Gastrocnemius medialis (tissue), 4 donors: ENCODE data around the gene GPRC5A. TPM values are rescaled to one million over a fixed set of nuclear protein-coding genes. Genes with fewer than 3 reads are reported as not detected.

Experiments
- ATAC-seq, 2 donors: fragments of 150-250 bp; one replicate each; pipeline ENCODE4 v1.9.1; 2016
- DNase-seq, 2 donors: peaks; one replicate each; pipeline ENCODE4 v3.0.0-alpha.2; 2019
- H3K27ac ChIP-seq, 4 donors: fragments of 200-600 bp; sonication (generic); 1 replicate in 1 of 4; 2 replicates in 3 of 4; pipeline ENCODE4 v1.5.1; 2016 to 2018; ENCODE audit warnings: mild to moderate bottlenecking in 2 of 4, moderate library complexity in 1 of 4
- H3K27me3 ChIP-seq, 3 donors: fragments of 200-600 bp; sonication (generic) in 2 of 3; 1 replicate in 1 of 3; 2 replicates in 2 of 3; pipeline versions ENCODE4 v1.5.1 to v1.6.0; 2016 to 2019; ENCODE audit warnings: mild to moderate bottlenecking in 1 of 3, moderate library complexity in 1 of 3
- H3K36me3 ChIP-seq, 2 donors: fragments of 200-600 bp; sonication (generic) in 1 of 2; one replicate each; pipeline ENCODE4 v1.5.1; 2017 to 2018
- H3K4me1 ChIP-seq, 2 donors: fragments of 200-600 bp; sonication (generic) in 1 of 2; one replicate each; pipeline ENCODE4 v1.5.1; 2016 to 2017; ENCODE audit warnings: mild to moderate bottlenecking in 2 of 2
- H3K4me3 ChIP-seq, 4 donors: fragments of 200-600 bp; sonication (generic) in 3 of 4; 1 replicate in 1 of 4; 2 replicates in 3 of 4; pipeline ENCODE4 v1.5.1; 2016 to 2019; ENCODE audit warnings: mild to moderate bottlenecking in 2 of 4
- H3K9me3 ChIP-seq, 3 donors: fragments of 200-600 bp; sonication (generic) in 2 of 3; 1 replicate in 1 of 3; 2 replicates in 2 of 3; pipeline ENCODE4 v1.5.1; 2016 to 2019
- POLR2A ChIP-seq, 2 donors: fragments of 450-650 bp; IDR thresholded peaks; one replicate each; pipeline ENCODE4 v1.6.1; 2017; ENCODE audit warnings: antibody characterized with exemption in 2 of 2, mild to moderate bottlenecking in 2 of 2, moderate library complexity in 2 of 2
- in situ Hi-C, 4 donors: fragments of 200-750 bp; cut with MboI; loops; one replicate each; pipeline versions ENCODE4 v1.15.0 to v1.8.0; 2017; ENCODE audit warnings: low sequenced_read_pairs in 4 of 4
- intact Hi-C: fragments of 100-400 bp; cut with DNase I; formaldehyde crosslinking; loops from one replicate; pipeline ENCODE4 v1.15.1; 2023; ENCODE audit warnings: low total_unique reads
- total RNA-seq, 4 donors: library from RNA; depleted of rRNA; stranded (reverse); fragments of >200 nt; gene quantifications; one replicate each; pipeline versions ENCODE4 v1.1.0 to v1.2.3, GENCODE V29; 2016
- TF ChIP-seq, protein P1 (sequence below), 5 experiments: fragments of 450-650 bp in 3 of 5; fragments of 200-600 bp in 2 of 5; sonication (generic) in 2 of 5; IDR thresholded peaks in 4 of 5; conservative IDR thresholded peaks in 1 of 5; 1 replicate in 4 of 5; 2 replicates in 1 of 5; pipeline ENCODE4 v1.5.1; 2016 to 2019; ENCODE audit warnings: antibody characterized with exemption in 5 of 5, mild to moderate bottlenecking in 3 of 5, moderate library complexity in 3 of 5

GPRC5A gene
- total RNA-seq, 4 donors from 2014 or later: 0.23 to 5.8 (median 0.52) TPM

DNA sequence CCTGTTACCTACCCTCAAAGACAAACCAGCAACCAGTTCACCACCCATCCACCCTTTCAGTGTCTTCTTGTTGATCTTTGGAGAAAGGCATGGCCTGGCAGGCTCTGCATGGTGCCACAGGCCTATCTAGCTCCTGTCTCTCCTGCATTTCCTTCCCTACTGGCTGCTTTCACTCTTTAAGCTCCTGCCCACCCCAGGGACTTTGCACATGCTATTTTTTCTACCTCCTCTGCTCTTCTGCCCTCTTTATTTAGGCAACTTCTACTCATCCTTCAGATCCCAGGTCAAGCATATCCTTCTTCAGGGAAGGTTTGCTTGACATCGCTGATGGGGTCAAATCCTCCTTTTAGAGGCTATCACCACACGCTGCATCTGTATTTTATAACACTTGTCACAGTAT, 27.1 kb upstream of the GPRC5A start:
- no peaks in the 10 kb centered on the region for H3K4me1 ChIP-seq
- no peaks in the 10 kb centered on the region for H3K9me3 ChIP-seq
- H3K27ac ChIP-seq: no peak overlapping the region
- ATAC-seq (no peak), DNase-seq (no peak)
- in situ Hi-C loops: no loop called here
- H3K27me3 ChIP-seq: no peaks in the 10 kb centered on the region
- no peaks in the 10 kb centered on the region for H3K36me3 ChIP-seq
- intact Hi-C loops: no loop called here
- no peak overlapping the region for H3K4me3 ChIP-seq
- no peak for TF ChIP-seq POLR2A (IDR thresholded peaks at IDR 0.05)
- TF ChIP-seq, protein P1, sequence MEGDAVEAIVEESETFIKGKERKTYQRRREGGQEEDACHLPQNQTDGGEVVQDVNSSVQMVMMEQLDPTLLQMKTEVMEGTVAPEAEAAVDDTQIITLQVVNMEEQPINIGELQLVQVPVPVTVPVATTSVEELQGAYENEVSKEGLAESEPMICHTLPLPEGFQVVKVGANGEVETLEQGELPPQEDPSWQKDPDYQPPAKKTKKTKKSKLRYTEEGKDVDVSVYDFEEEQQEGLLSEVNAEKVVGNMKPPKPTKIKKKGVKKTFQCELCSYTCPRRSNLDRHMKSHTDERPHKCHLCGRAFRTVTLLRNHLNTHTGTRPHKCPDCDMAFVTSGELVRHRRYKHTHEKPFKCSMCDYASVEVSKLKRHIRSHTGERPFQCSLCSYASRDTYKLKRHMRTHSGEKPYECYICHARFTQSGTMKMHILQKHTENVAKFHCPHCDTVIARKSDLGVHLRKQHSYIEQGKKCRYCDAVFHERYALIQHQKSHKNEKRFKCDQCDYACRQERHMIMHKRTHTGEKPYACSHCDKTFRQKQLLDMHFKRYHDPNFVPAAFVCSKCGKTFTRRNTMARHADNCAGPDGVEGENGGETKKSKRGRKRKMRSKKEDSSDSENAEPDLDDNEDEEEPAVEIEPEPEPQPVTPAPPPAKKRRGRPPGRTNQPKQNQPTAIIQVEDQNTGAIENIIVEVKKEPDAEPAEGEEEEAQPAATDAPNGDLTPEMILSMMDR (IDR thresholded peaks at IDR 0.05 in 4 of 5, conservative IDR thresholded peaks at IDR 0.05 in 1 of 5): no peak

- in situ Hi-C loops (no loop called here), intact Hi-C loops (no loop called here)
- Histone ChIP-seq H3K36me3 (no peaks in the 10 kb centered on the region), H3K27me3 (no peaks in the 10 kb centered on the region), H3K4me1 (no peaks in the 10 kb centered on the region), H3K27ac (no peak overlapping the region), H3K9me3 (no peaks in the 10 kb centered on the region), H3K4me3 (no peak overlapping the region)
- DNase-seq (no peak), ATAC-seq (no peak)
- no peak for TF ChIP-seq POLR2A (IDR thresholded peaks at IDR 0.05)
- TF ChIP-seq, protein P1 (IDR thresholded peaks at IDR 0.05 in 4 of 5, conservative IDR thresholded peaks at IDR 0.05 in 1 of 5): no peak
Observed at GRCh38 chr12:12868477-12869235, 22.7 kb upstream of the GPRC5A start.

DNA sequence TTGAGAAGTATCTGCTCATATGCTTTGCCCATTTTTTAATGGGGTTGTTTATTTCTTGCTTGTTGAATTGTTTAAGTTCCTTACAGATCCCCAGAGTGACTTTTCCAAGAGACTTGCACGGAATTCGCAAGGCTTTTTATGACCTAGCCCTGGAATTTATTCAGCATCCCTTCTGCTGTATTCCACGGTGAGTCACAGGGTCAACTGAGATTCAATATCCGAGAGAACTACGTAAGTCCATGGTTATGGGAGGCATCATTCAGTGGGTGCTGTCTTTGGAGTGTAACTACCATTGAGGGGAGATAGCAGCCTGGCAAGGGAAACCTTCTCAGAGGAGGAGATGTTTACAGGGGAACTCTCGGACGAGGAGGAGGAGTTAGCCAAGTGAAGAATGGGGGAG, 20.9 kb upstream of the GPRC5A start:
- TF ChIP-seq, protein P1 (IDR thresholded peaks at IDR 0.05 in 4 of 5, conservative IDR thresholded peaks at IDR 0.05 in 1 of 5): no peak
- no peak for TF ChIP-seq POLR2A (IDR thresholded peaks at IDR 0.05)
- DNase-seq (no peak), ATAC-seq (no peak)

GRCh38 chr12:12871587-12872138, 19.7 kb upstream of the GPRC5A start:
- H3K4me1 ChIP-seq: no peaks in the 10 kb centered on the region
- H3K4me3 ChIP-seq: no peak overlapping the region
- intact Hi-C loops (no loop called here), in situ Hi-C loops (no loop called here)
- no peak for DNase-seq
- TF ChIP-seq, protein P1 (IDR thresholded peaks at IDR 0.05 in 4 of 5, conservative IDR thresholded peaks at IDR 0.05 in 1 of 5): no peak
- TF ChIP-seq POLR2A (IDR thresholded peaks at IDR 0.05): no peak
- H3K9me3 ChIP-seq: no peaks in the 10 kb centered on the region
- no peaks in the 10 kb centered on the region for H3K27me3 ChIP-seq
- no peaks in the 10 kb centered on the region for H3K36me3 ChIP-seq
- no peak overlapping the region for H3K27ac ChIP-seq
- ATAC-seq: no peak

More for the DNA sequence above, 20.9 kb upstream of the GPRC5A start:
- in situ Hi-C loops (no loop called here), intact Hi-C loops (no loop called here)
- Histone ChIP-seq H3K27ac (no peak overlapping the region), H3K4me3 (no peak overlapping the region), H3K27me3 (no peaks in the 10 kb centered on the region), H3K4me1 (no peaks in the 10 kb centered on the region), H3K36me3 (no peaks in the 10 kb centered on the region), H3K9me3 (no peaks in the 10 kb centered on the region)
